ENCODE results near the gene UNC80. TPM values are rescaled to one million over a fixed set of nuclear protein-coding genes. Genes with fewer than 3 reads are reported as not detected.
"Not testable (repeated sequence)": the region's sequence is repeated elsewhere in the genome, so short reads cannot be mapped to it uniquely, and the experiment has no call there.

Gene UNC80
- 1.3 and 1.4 TPM in 2 replicates for polyA plus RNA-seq (2014; cell fraction: cytosol; rRNA removed)
- polyA plus RNA-seq (2014; cell fraction: nucleus; rRNA removed) = 5.7 and 8.6 TPM in 2 replicates

GRCh38 chr2:209771474-209772289 is at the start of gene UNC80:
Gene UNC80, plus strand, starts transcription at chr2:209771832. Its CDS starts 241 bp downstream, at chr2:209772073.
- DNase-seq (ENCODE audit: low spot score) = peak; percentile 60

GRCh38 chr2:209726311-209726710 is 45.3 kb upstream of the UNC80 start:
- DNase-seq (ENCODE audit: low spot score) = no peak

- no peak for DNase-seq (ENCODE audit: low spot score)
Observed at GRCh38 chr2:209727077-209727476, 44.6 kb upstream of the UNC80 start.

- no peak for DNase-seq (ENCODE audit: low spot score)
Observed at GRCh38 chr2:209734805-209735204, 36.8 kb upstream of the UNC80 start.

- no peak for DNase-seq (ENCODE audit: low spot score)
Observed at GRCh38 chr2:209741953-209742352, 29.7 kb upstream of the UNC80 start.

- no peak for DNase-seq (ENCODE audit: low spot score)
Observed at GRCh38 chr2:209753020-209753419, 18.6 kb upstream of the UNC80 start.

GRCh38 chr2:209757163-209757562 is 14.5 kb upstream of the UNC80 start:
- no peak for DNase-seq (ENCODE audit: low spot score)

- no peak for DNase-seq (ENCODE audit: low spot score)
Observed at GRCh38 chr2:209761566-209761965, 10.1 kb upstream of the UNC80 start.

GRCh38 chr2:209762563-209762962 is 9.1 kb upstream of the UNC80 start:
- DNase-seq (ENCODE audit: low spot score) = no peak

- DNase-seq (ENCODE audit: low spot score) = no peak
Observed at GRCh38 chr2:209763106-209763505, 8.5 kb upstream of the UNC80 start.

GRCh38 chr2:209766613-209767012 is 5.0 kb upstream of the UNC80 start:
- DNase-seq (ENCODE audit: low spot score) = no peak

GRCh38 chr2:209767316-209767715 is 4.3 kb upstream of the UNC80 start:
- no peak for DNase-seq (ENCODE audit: low spot score)

- DNase-seq (ENCODE audit: low spot score) = no peak
Observed at GRCh38 chr2:209768557-209768956, 3.1 kb upstream of the UNC80 start.

GRCh38 chr2:209772290-209772685 is 656 bp downstream of the UNC80 start:
- DNase-seq (ENCODE audit: low spot score) = peak; percentile 63

- DNase-seq (ENCODE audit: low spot score) = no peak
Observed at GRCh38 chr2:209773377-209773776, 1.7 kb downstream of the UNC80 start.

GRCh38 chr2:209787416-209787815 is 15.8 kb downstream of the UNC80 start:
- DNase-seq (ENCODE audit: low spot score) = no peak

GRCh38 chr2:209788925-209789324 is 17.3 kb downstream of the UNC80 start:
- DNase-seq (ENCODE audit: low spot score) = no peak

GRCh38 chr2:209790066-209790728 is 18.6 kb downstream of the UNC80 start:
- DNase-seq (ENCODE audit: low spot score) = no peak

GRCh38 chr2:209791151-209791550 is 19.5 kb downstream of the UNC80 start:
- DNase-seq (ENCODE audit: low spot score) = no peak

- DNase-seq (ENCODE audit: low spot score) = not testable (repeated sequence)
Observed at GRCh38 chr2:209795425-209795824, 23.8 kb downstream of the UNC80 start.

GRCh38 chr2:209805351-209805750 is 33.7 kb downstream of the UNC80 start:
- peak; percentile 1 for DNase-seq (ENCODE audit: low spot score)

- DNase-seq (ENCODE audit: low spot score) = no peak
Observed at GRCh38 chr2:209806318-209806717, 34.7 kb downstream of the UNC80 start.

- DNase-seq (ENCODE audit: low spot score) = no peak
Observed at GRCh38 chr2:209808521-209808920, 36.9 kb downstream of the UNC80 start.

All from SK-N-DZ (cell line).